B cell (primary cell): Measurements from ENCODE around the gene ATP10A. TPM values are rescaled to one million over a fixed set of nuclear protein-coding genes. Genes with fewer than 3 reads are reported as not detected.

Experiments used
- ATAC-seq: fragments of 200-7000 bp; cut with Tn5 transposase; one replicate; pipeline ENCODE4 v1.10.0; 2021; ENCODE audit warnings: low read depth, mild to moderate bottlenecking, moderate number of reproducible peaks, moderate library complexity
- CTCF ChIA-PET: fragments of 350-600 bp; sonication (Branson Sonifier 250); formaldehyde crosslinking; loops from one replicate; lab custom pipeline; 2021; ENCODE audit warnings: antibody characterized with exemption, inconsistent platforms; lab: Charles Lee
- POLR2A ChIA-PET: fragments of 350-600 bp; sonication (Branson Sonifier 250); formaldehyde crosslinking; loops from one replicate; lab custom pipeline; 2021; ENCODE audit warnings: antibody characterized with exemption; lab: Charles Lee
- DNase-seq: peaks from one replicate; pipeline ENCODE4 v3.0.0; 2013
- H2AFZ ChIP-seq: 2 replicates; pipeline ENCODE4 v1.6.1; 2012; ENCODE audit warnings: mild to moderate bottlenecking, low read depth, low read length; ENCODE audit not compliant: insufficient read depth, poor library complexity, severe bottlenecking
- H3K27ac ChIP-seq, 2 donors: 1 replicate in 1 of 2; 2 replicates in 1 of 2; pipeline ENCODE4 v1.5.1; 2012 to 2013; ENCODE audit warnings: low read length in 2 of 2, mild to moderate bottlenecking in 2 of 2, moderate library complexity in 1 of 2
- H3K27me3 ChIP-seq, 4 experiments: fragments of 200-600 bp in 1 of 4; sonication (generic) in 1 of 4; replicated peaks in 1 of 4; 1 replicate in 2 of 4; 2 replicates in 2 of 4; pipeline versions ENCODE4 v1.6.1 to v1.7.0; 2013 to 2016; ENCODE audit warnings: low read length in 3 of 4, mild to moderate bottlenecking in 2 of 4, mixed read lengths in 1 of 4, moderate library complexity in 1 of 4; ENCODE audit not compliant: insufficient read depth in 4 of 4, control insufficient read depth in 3 of 4; ENCODE audit errors: control extremely low read depth in 1 of 4
- H3K36me3 ChIP-seq, 2 experiments: replicated peaks in 1 of 2; 1 replicate in 1 of 2; 2 replicates in 1 of 2; pipeline versions ENCODE4 v1.6.1 to v1.7.1; 2013; ENCODE audit warnings: low read length in 1 of 2; ENCODE audit not compliant: insufficient read depth in 2 of 2, control insufficient read depth in 1 of 2; ENCODE audit errors: control extremely low read depth in 1 of 2, extremely low read depth in 1 of 2
- H3K4me1 ChIP-seq, 2 donors: fragments of 200-600 bp in 1 of 2; sonication (generic) in 1 of 2; 1 replicate in 1 of 2; 2 replicates in 1 of 2; pipeline versions ENCODE4 v1.5.1 to v1.6.1; 2013 to 2017; ENCODE audit warnings: low read length in 2 of 2; ENCODE audit not compliant: control insufficient read depth in 2 of 2, insufficient read depth in 2 of 2
- H3K4me2 ChIP-seq: replicated peaks from 2 replicates; pipeline ENCODE3; 2012; ENCODE audit warnings: mild to moderate bottlenecking, low read depth, low read length; ENCODE audit not compliant: poor library complexity, severe bottlenecking
- H3K4me3 ChIP-seq, 5 experiments: fragments of 200-600 bp in 1 of 5; sonication (generic) in 1 of 5; 1 replicate in 3 of 5; 2 replicates in 2 of 5; pipeline versions ENCODE4 v1.5.1 to v1.7.0; 2011 to 2016; ENCODE audit warnings: low read length in 4 of 5, mild to moderate bottlenecking in 4 of 5, low read depth in 2 of 5, control low read depth in 1 of 5, moderate library complexity in 1 of 5; ENCODE audit not compliant: insufficient read depth in 1 of 5; ENCODE audit errors: control extremely low read depth in 1 of 5, extremely low read depth in 1 of 5
- H3K79me2 ChIP-seq: fragments of 200-600 bp; sonication (generic); one replicate; pipeline ENCODE4 v1.6.0; 2016; ENCODE audit warnings: low read length; ENCODE audit not compliant: control insufficient read depth, insufficient read depth
- H3K9ac ChIP-seq: fragments of 200-600 bp; sonication (generic); 2 replicates; pipeline ENCODE4 v1.6.1; 2017; ENCODE audit warnings: mild to moderate bottlenecking, low read length, moderate library complexity
- H3K9me3 ChIP-seq, 3 donors: one replicate each; pipeline versions ENCODE4 v1.6.1 to v1.7.1; 2013; ENCODE audit warnings: low read length in 2 of 3; ENCODE audit not compliant: control insufficient read depth in 2 of 3, insufficient read depth in 1 of 3; ENCODE audit errors: control extremely low read depth in 1 of 3
- H4K20me1 ChIP-seq: 2 replicates; pipeline ENCODE4 v1.6.0; 2012; ENCODE audit warnings: mild to moderate bottlenecking, low read length; ENCODE audit not compliant: insufficient read depth, control insufficient read depth, poor library complexity, severe bottlenecking
- H3K27ac Mint-ChIP-seq: one replicate; pipeline ENCODE4 v1.8.0; 2021; ENCODE audit warnings: mixed read lengths
- H3K27me3 Mint-ChIP-seq: one replicate; pipeline ENCODE4 v1.8.0; 2021; ENCODE audit warnings: mixed read lengths
- H3K4me1 Mint-ChIP-seq: one replicate; pipeline ENCODE4 v1.8.0; 2021; ENCODE audit warnings: mixed read lengths
- H3K4me3 Mint-ChIP-seq: one replicate; pipeline ENCODE4 v1.8.0; 2021; ENCODE audit warnings: mixed read lengths
- H3K9me3 Mint-ChIP-seq: one replicate; pipeline ENCODE4 v1.8.0; 2022; ENCODE audit warnings: mixed read lengths; ENCODE audit not compliant: insufficient read depth
- CTCF ChIP-seq: fragments of 200-600 bp; IDR thresholded peaks from one replicate; pipeline ENCODE4 v1.8.0; 2022; ENCODE audit warnings: antibody characterized with exemption, mild to moderate bottlenecking
- EZH2 ChIP-seq: IDR thresholded peaks from 2 replicates; pipeline ENCODE4 v1.6.1; 2012; ENCODE audit warnings: borderline replicate concordance, low read depth, mild to moderate bottlenecking, moderate library complexity, low read length; ENCODE audit not compliant: insufficient read depth, poor library complexity, severe bottlenecking
- WGBS: methylation state at CpG from one replicate; pipeline ENCODE4 v1.1.5; 2013; ENCODE audit warnings: missing lambda C conversion rate; ENCODE audit not compliant: insufficient coverage; 5-methylcytosine and 5-hydroxymethylcytosine counted together
- intact Hi-C: fragments of 100-400 bp; cut with micrococcal nuclease; formaldehyde crosslinking; loops from one replicate; pipeline ENCODE4 v1.10.0; 2022
- polyA plus RNA-seq: library from polyadenylated mRNA; depleted of rRNA; stranded (reverse); fragments of >200 nt; gene quantifications from 2 replicates; pipeline ENCODE4 v1.2.3, GENCODE V29; 2012
- total RNA-seq, 2 donors: library from RNA; stranded (reverse); fragments of 120-200 nt in 1 of 2; gene quantifications; 1 replicate in 1 of 2; 2 replicates in 1 of 2; pipeline versions ENCODE4 v1.2.3 to v1.2.4, GENCODE V29; 2013 to 2022

Gene ATP10A
- total and polyA plus RNA-seq, 2 donors (not counting 1 experiment from before 2014, with no cell fraction given), result 0.21 to 0.22 TPM

- Mint-ChIP-seq H3K4me1 (no peaks in the 10 kb centered on the region), H3K27me3 (no peaks in the 10 kb centered on the region), H3K9me3 (no peaks in the 10 kb centered on the region), H3K4me3 (no peak overlapping the region), H3K27ac (no peak overlapping the region)
- no peak overlapping the region for H3K4me3 ChIP-seq
- no peak overlapping the region for H3K27ac ChIP-seq
- ChIA-PET POLR2A (no interaction called here), CTCF (no interaction called here)
- intact Hi-C loops, result no loop called here
- DNase-seq (no peak), ATAC-seq (no peak)
- no peak overlapping the region for H3K4me2 ChIP-seq
- 94% methylated on average over 15 of the region's 18 CpGs for WGBS
- no peak overlapping the region for H3K9ac ChIP-seq
- no peaks in the 10 kb centered on the region for H3K4me1 ChIP-seq
- H3K9me3 ChIP-seq, result no peaks in the 10 kb centered on the region
- H2AFZ ChIP-seq, result no peak overlapping the region
- no peaks in the 10 kb centered on the region for H3K79me2 ChIP-seq
- H4K20me1 ChIP-seq, result no peaks in the 10 kb centered on the region
- H3K27me3 ChIP-seq, result peaks cover 0 to 2% (median 0%) of the 10 kb centered on the region in 4 experiments
- no peaks in the 10 kb centered on the region for H3K36me3 ChIP-seq
- TF ChIP-seq CTCF (no peak), EZH2 (no peak)
These were observed 172.2 kb downstream of the ATP10A start for GRCh38 chr15:25690673-25691543.

GRCh38 chr15:25689592-25689991 lies 173.5 kb downstream of the ATP10A start:
- Histone ChIP-seq H4K20me1 (no peaks in the 10 kb centered on the region), H3K9me3 (no peaks in the 10 kb centered on the region), H3K4me1 (no peaks in the 10 kb centered on the region), H3K79me2 (no peaks in the 10 kb centered on the region), H3K9ac (no peak overlapping the region), H3K4me3 (no peak overlapping the region), H3K27me3 (peaks cover 0 to 2% (median 0%) of the 10 kb centered on the region in 4 experiments), H3K36me3 (no peaks in the 10 kb centered on the region), H3K27ac (no peak overlapping the region), H2AFZ (no peak overlapping the region), H3K4me2 (no peak overlapping the region)
- TF ChIP-seq CTCF (no peak), EZH2 (no peak)
- Mint-ChIP-seq H3K9me3 (no peaks in the 10 kb centered on the region), H3K4me1 (no peaks in the 10 kb centered on the region), H3K27ac (no peak overlapping the region), H3K27me3 (no peaks in the 10 kb centered on the region), H3K4me3 (no peak overlapping the region)
- intact Hi-C loops, result no loop called here
- ChIA-PET POLR2A (no interaction called here), CTCF (no interaction called here)
- 71% methylated on average over 4 of the region's 4 CpGs for WGBS
- ATAC-seq, result no peak
- no peak for DNase-seq
